Measurements from ENCODE around the gene TRMU.

TRMU gene

GRCh38 chr22:46378426-46379065 lies 43.0 kb downstream of the TRMU start:
- WGBS (ENCODE audit: insufficient coverage, insufficient read length): no CpG with 5 or more reads among the region's 22 CpGs

GRCh38 chr22:46379066-46379930 lies 43.8 kb downstream of the TRMU start:
- no peak for DNase-seq (ENCODE audit: low read depth, low spot score)
- Histone ChIP-seq H3K27me3 (ENCODE audit: control insufficient read depth, insufficient read depth, low read length) (no peaks in the 10 kb centered on the region), H3K27ac (ENCODE audit: low read length) (no peak overlapping the region), H3K36me3 (ENCODE audit: control insufficient read depth, insufficient read depth, low read length) (no peaks in the 10 kb centered on the region), H3K4me1 (ENCODE audit: control insufficient read depth, insufficient read depth, low read length) (peaks cover 13% of the 10 kb centered on the region), H3K9me3 (ENCODE audit: control insufficient read depth, insufficient read depth, low read length) (no peaks in the 10 kb centered on the region), H3K4me3 (ENCODE audit: low read length) (no peak overlapping the region)
- WGBS (ENCODE audit: insufficient coverage, insufficient read length): no CpG with 5 or more reads among the region's 29 CpGs

More at GRCh38 chr22:46378426-46379065, 43.0 kb downstream of the TRMU start:
- H3K27ac ChIP-seq (ENCODE audit: low read length): no peak overlapping the region
- H3K27me3 ChIP-seq (ENCODE audit: control insufficient read depth, insufficient read depth, low read length): no peaks in the 10 kb centered on the region
- H3K36me3 ChIP-seq (ENCODE audit: control insufficient read depth, insufficient read depth, low read length): no peaks in the 10 kb centered on the region
- H3K4me1 ChIP-seq (ENCODE audit: control insufficient read depth, insufficient read depth, low read length): peaks cover 13% of the 10 kb centered on the region
- no peak overlapping the region for H3K4me3 ChIP-seq (ENCODE audit: low read length)
- DNase-seq (ENCODE audit: low read depth, low spot score): no peak
- H3K9me3 ChIP-seq (ENCODE audit: control insufficient read depth, insufficient read depth, low read length): no peaks in the 10 kb centered on the region

DNA sequence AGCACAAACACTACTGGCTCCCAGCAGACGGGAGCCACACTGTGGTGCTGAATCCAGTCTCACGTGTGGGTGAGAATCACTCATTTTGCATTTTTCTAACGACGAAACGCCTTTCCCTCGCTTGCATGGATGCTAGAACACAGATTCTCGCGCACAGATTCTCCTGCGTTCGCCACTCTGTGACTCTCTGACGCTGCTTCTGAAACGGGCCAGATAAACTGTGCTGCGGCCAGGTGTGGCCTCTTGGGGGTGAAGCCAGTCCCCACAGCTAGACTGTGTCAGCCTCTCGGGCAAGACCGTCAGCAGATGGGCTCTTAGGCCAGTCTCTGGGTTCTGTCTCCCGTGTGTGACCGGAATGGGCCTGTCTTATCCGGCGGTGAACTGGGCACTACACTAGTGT lies 44.6 kb downstream of the TRMU start:
- no peaks in the 10 kb centered on the region for H3K9me3 ChIP-seq (ENCODE audit: control insufficient read depth, insufficient read depth, low read length)
- no peak overlapping the region for H3K4me3 ChIP-seq (ENCODE audit: low read length)
- H3K27ac ChIP-seq (ENCODE audit: low read length): no peak overlapping the region
- WGBS (ENCODE audit: insufficient coverage, insufficient read length): no CpG with 5 or more reads among the region's 19 CpGs
- H3K4me1 ChIP-seq (ENCODE audit: control insufficient read depth, insufficient read depth, low read length): peaks cover 13% of the 10 kb centered on the region
- no peaks in the 10 kb centered on the region for H3K36me3 ChIP-seq (ENCODE audit: control insufficient read depth, insufficient read depth, low read length)
- no peak for DNase-seq (ENCODE audit: low read depth, low spot score)
- H3K27me3 ChIP-seq (ENCODE audit: control insufficient read depth, insufficient read depth, low read length): no peaks in the 10 kb centered on the region

DNA sequence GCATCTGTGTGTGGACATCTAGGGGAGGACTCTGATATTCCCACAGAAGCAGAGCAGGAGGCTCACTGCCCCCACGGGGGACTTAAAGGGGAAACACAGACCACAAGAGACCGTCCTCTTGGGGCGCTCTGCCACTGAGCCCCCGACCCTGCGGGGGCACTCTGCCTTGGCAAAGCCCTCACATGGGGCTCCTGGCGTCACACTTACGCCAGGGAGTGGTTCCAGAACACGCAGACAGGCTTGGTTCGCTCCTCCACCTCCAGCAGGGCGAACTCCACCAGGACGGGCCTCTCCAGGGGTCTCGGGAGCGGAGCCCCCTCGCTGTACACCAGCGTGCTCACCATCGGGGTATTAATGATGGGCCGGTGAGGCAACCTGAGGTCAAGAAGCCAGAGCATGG lies 45.1 kb downstream of the TRMU start:
- no peaks in the 10 kb centered on the region for H3K36me3 ChIP-seq (ENCODE audit: control insufficient read depth, insufficient read depth, low read length)
- no CpG with 5 or more reads among the region's 17 CpGs for WGBS (ENCODE audit: insufficient coverage, insufficient read length)
- H3K9me3 ChIP-seq (ENCODE audit: control insufficient read depth, insufficient read depth, low read length): no peaks in the 10 kb centered on the region

DNA sequence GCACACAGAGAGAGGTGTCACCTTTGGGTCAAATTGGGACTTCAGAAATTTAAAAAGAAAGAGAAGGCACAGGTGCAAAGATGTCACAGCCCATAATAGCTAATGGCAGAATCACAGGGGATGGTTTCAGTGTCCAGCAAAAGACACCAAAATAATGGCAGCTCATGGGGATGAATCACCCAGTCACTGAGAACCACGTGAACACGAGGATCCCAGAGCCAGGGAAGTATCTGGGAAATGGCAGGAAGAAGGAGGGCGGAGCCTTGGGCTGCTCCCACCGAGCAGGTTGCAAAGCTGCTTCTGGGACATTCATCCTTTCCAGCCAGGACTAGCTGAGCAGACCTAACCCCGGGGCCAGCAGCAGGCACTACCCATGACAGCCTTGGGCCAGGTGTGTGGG lies 45.6 kb downstream of the TRMU start:
- no peak for DNase-seq (ENCODE audit: low read depth, low spot score)

More for the DNA sequence above, 45.1 kb downstream of the TRMU start:
- Histone ChIP-seq H3K4me3 (ENCODE audit: low read length) (no peak overlapping the region), H3K4me1 (ENCODE audit: control insufficient read depth, insufficient read depth, low read length) (peaks cover 13% of the 10 kb centered on the region), H3K27me3 (ENCODE audit: control insufficient read depth, insufficient read depth, low read length) (no peaks in the 10 kb centered on the region), H3K27ac (ENCODE audit: low read length) (no peak overlapping the region)
- DNase-seq (ENCODE audit: low read depth, low spot score): no peak

DNA sequence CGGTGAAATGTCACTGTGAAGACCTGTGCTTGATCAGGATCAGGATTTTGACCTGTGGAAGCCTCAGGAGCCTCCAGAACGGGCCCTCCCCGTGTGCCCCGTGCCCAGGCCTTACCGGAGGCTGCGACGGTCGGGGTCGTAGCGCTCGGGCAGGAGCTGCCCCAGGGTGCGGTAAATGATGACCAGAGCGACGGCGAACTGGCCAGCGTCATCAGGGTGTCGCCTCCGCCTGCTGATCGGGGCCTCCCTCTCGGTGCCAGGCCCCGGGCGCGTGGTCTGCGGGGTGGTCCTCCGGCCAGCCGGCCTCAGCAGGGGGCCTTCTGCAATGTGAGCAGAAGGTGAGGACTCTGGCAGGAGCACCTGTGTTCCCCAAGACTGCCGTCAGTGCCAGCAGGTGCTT lies 46.2 kb downstream of the TRMU start:
- WGBS (ENCODE audit: insufficient coverage, insufficient read length): no CpG with 5 or more reads among the region's 27 CpGs
- no peak for DNase-seq (ENCODE audit: low read depth, low spot score)
- Histone ChIP-seq H3K36me3 (ENCODE audit: control insufficient read depth, insufficient read depth, low read length) (no peaks in the 10 kb centered on the region), H3K9me3 (ENCODE audit: control insufficient read depth, insufficient read depth, low read length) (no peaks in the 10 kb centered on the region), H3K4me3 (ENCODE audit: low read length) (no peak overlapping the region), H3K27ac (ENCODE audit: low read length) (no peak overlapping the region), H3K27me3 (ENCODE audit: control insufficient read depth, insufficient read depth, low read length) (no peaks in the 10 kb centered on the region), H3K4me1 (ENCODE audit: control insufficient read depth, insufficient read depth, low read length) (peaks cover 13% of the 10 kb centered on the region)

More for the DNA sequence above, 45.6 kb downstream of the TRMU start:
- Histone ChIP-seq H3K27me3 (ENCODE audit: control insufficient read depth, insufficient read depth, low read length) (no peaks in the 10 kb centered on the region), H3K27ac (ENCODE audit: low read length) (no peak overlapping the region), H3K4me3 (ENCODE audit: low read length) (no peak overlapping the region), H3K4me1 (ENCODE audit: control insufficient read depth, insufficient read depth, low read length) (peaks cover 13% of the 10 kb centered on the region), H3K36me3 (ENCODE audit: control insufficient read depth, insufficient read depth, low read length) (no peaks in the 10 kb centered on the region), H3K9me3 (ENCODE audit: control insufficient read depth, insufficient read depth, low read length) (no peaks in the 10 kb centered on the region)
- WGBS (ENCODE audit: insufficient coverage, insufficient read length): no CpG with 5 or more reads among the region's 5 CpGs

DNA sequence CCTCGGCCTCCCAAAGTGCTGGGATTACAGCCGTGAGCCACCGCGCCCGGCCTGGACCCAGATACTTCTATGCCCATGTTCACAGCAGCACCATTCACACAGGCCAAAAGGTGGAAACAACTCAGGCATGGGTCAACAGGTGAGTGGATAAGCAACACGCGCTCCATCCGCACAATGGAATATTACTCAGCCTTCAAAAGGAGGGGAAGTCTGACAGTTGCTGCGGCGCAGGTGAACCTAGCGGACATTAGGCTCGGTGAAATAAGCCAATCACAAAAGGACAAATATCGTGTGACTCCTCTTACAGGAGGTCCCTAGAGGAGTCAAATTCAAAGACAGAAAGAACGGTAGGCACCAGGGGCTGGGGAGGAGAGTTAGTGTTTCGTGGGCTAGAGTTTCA lies 47.0 kb downstream of the TRMU start:
- DNase-seq (ENCODE audit: low read depth, low spot score): no peak
- Histone ChIP-seq H3K27me3 (ENCODE audit: control insufficient read depth, insufficient read depth, low read length) (no peaks in the 10 kb centered on the region), H3K27ac (ENCODE audit: low read length) (no peak overlapping the region), H3K36me3 (ENCODE audit: control insufficient read depth, insufficient read depth, low read length) (no peaks in the 10 kb centered on the region), H3K4me1 (ENCODE audit: control insufficient read depth, insufficient read depth, low read length) (peaks cover 11% of the 10 kb centered on the region), H3K9me3 (ENCODE audit: control insufficient read depth, insufficient read depth, low read length) (no peaks in the 10 kb centered on the region), H3K4me3 (ENCODE audit: low read length) (no peak overlapping the region)
- no CpG with 5 or more reads among the region's 15 CpGs for WGBS (ENCODE audit: insufficient coverage, insufficient read length)

DNA sequence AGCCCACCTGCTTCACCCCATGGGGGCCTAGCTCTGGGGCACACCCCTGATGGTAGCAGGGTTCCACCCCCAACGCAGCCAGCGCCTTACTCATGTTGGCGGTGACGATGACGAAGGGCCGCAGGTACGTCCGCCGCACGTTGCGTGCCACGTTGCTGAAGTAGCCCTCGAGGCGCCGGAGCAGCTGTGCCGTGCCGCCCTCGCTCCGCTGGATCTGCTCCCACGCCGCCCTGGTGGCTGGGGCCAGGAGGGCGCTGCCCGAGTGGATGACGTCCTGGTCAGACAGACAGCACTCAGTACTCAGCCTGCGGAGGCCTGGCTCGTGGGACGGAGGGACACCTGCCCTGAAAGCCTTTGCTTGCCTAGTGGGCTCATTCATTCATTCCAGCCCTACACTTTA lies 50.8 kb downstream of the TRMU start:
- no CpG with 5 or more reads among the region's 27 CpGs for WGBS (ENCODE audit: insufficient coverage, insufficient read length)

GRCh38 chr22:46387748-46388147 lies 52.2 kb downstream of the TRMU start:
- no peak overlapping the region for H3K27ac ChIP-seq (ENCODE audit: low read length)
- no peaks in the 10 kb centered on the region for H3K36me3 ChIP-seq (ENCODE audit: control insufficient read depth, insufficient read depth, low read length)
- no peaks in the 10 kb centered on the region for H3K27me3 ChIP-seq (ENCODE audit: control insufficient read depth, insufficient read depth, low read length)
- WGBS (ENCODE audit: insufficient coverage, insufficient read length): no CpG with 5 or more reads among the region's 11 CpGs
- DNase-seq (ENCODE audit: low read depth, low spot score): no peak
- no peaks in the 10 kb centered on the region for H3K4me1 ChIP-seq (ENCODE audit: control insufficient read depth, insufficient read depth, low read length)
- H3K9me3 ChIP-seq (ENCODE audit: control insufficient read depth, insufficient read depth, low read length): no peaks in the 10 kb centered on the region
- no peak overlapping the region for H3K4me3 ChIP-seq (ENCODE audit: low read length)

More for the DNA sequence above, 50.8 kb downstream of the TRMU start:
- no peaks in the 10 kb centered on the region for H3K9me3 ChIP-seq (ENCODE audit: control insufficient read depth, insufficient read depth, low read length)
- no peak for DNase-seq (ENCODE audit: low read depth, low spot score)
- no peak overlapping the region for H3K4me3 ChIP-seq (ENCODE audit: low read length)
- H3K27ac ChIP-seq (ENCODE audit: low read length): no peak overlapping the region
- no peaks in the 10 kb centered on the region for H3K4me1 ChIP-seq (ENCODE audit: control insufficient read depth, insufficient read depth, low read length)
- H3K27me3 ChIP-seq (ENCODE audit: control insufficient read depth, insufficient read depth, low read length): no peaks in the 10 kb centered on the region
- H3K36me3 ChIP-seq (ENCODE audit: control insufficient read depth, insufficient read depth, low read length): no peaks in the 10 kb centered on the region

DNA sequence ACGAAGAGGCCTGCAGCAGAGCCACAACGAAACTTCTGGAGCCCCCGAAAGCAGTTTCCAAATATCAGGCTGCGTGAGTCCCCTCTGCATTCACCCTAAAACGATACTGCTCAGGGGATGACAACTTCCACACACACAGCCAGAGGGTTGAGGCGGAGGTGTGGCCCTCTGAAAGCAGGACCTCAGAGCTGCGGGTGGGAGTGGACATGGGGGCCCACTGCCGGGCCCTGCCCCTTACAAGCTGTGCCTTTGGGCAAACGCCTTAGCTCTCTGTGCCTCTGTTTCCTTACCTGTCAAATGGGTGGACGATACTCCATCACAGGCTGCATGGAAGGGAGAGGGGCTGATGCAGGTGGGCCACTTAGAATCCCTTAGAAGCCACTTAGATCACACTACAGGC lies 53.1 kb downstream of the TRMU start:
- H3K9me3 ChIP-seq (ENCODE audit: control insufficient read depth, insufficient read depth, low read length): no peaks in the 10 kb centered on the region
- no peak overlapping the region for H3K27ac ChIP-seq (ENCODE audit: low read length)
- DNase-seq (ENCODE audit: low read depth, low spot score): no peak
- no CpG with 5 or more reads among the region's 10 CpGs for WGBS (ENCODE audit: insufficient coverage, insufficient read length)
- no peaks in the 10 kb centered on the region for H3K27me3 ChIP-seq (ENCODE audit: control insufficient read depth, insufficient read depth, low read length)
- no peaks in the 10 kb centered on the region for H3K4me1 ChIP-seq (ENCODE audit: control insufficient read depth, insufficient read depth, low read length)
- H3K4me3 ChIP-seq (ENCODE audit: low read length): no peak overlapping the region; the same call in 1 of the 2 replicates
- no peaks in the 10 kb centered on the region for H3K36me3 ChIP-seq (ENCODE audit: control insufficient read depth, insufficient read depth, low read length)

Measured in iPS DF 6.9 (cell line).